HG02623 (cell line): ENCODE measurements around the gene FBXO22.
"Not testable (repeated sequence)": the region's sequence is repeated elsewhere in the genome, so short reads cannot be mapped to it uniquely, and the experiment has no call there.

Experiments used
- ATAC-seq: cut with Tn5 transposase; IDR thresholded peaks from one replicate; pipeline ENCODE4 v1.9.1; 2021; ENCODE audit warnings: moderate library complexity; ENCODE audit not compliant: unreplicated experiment

The FBXO22 gene

GRCh38 chr15:75903331-75904239, at the start of gene FBXO22:
TSS of gene FBXO22 (plus strand) at chr15:75903878. CDS start at chr15:75903964, 86 bp downstream.
- peak; percentile 91 for ATAC-seq

DNA sequence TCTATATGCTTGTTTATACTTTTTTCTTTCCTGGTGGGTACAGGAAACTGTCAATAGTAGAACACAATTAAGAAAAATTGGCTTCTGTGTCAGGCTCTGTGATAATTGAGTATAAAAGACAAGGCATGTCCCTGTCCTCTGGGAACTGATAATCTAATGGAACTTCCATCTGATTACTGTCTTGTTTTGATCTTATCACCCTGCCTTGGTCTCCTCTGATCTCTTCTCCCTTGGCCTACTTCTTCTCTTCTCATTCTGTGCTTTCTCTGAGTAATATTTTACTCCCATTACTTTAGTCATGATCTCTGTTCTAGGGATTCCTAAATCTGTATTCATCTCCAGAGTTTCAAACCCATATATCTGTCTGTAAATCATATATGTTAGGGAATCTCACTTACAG, 45.8 kb upstream of the FBXO22 start:
- ATAC-seq, result no peak

- no peak for ATAC-seq
Measured at GRCh38 chr15:75861750-75862402, 41.8 kb upstream of the FBXO22 start.

GRCh38 chr15:75862796-75863195, 40.9 kb upstream of the FBXO22 start:
- no peak for ATAC-seq

DNA sequence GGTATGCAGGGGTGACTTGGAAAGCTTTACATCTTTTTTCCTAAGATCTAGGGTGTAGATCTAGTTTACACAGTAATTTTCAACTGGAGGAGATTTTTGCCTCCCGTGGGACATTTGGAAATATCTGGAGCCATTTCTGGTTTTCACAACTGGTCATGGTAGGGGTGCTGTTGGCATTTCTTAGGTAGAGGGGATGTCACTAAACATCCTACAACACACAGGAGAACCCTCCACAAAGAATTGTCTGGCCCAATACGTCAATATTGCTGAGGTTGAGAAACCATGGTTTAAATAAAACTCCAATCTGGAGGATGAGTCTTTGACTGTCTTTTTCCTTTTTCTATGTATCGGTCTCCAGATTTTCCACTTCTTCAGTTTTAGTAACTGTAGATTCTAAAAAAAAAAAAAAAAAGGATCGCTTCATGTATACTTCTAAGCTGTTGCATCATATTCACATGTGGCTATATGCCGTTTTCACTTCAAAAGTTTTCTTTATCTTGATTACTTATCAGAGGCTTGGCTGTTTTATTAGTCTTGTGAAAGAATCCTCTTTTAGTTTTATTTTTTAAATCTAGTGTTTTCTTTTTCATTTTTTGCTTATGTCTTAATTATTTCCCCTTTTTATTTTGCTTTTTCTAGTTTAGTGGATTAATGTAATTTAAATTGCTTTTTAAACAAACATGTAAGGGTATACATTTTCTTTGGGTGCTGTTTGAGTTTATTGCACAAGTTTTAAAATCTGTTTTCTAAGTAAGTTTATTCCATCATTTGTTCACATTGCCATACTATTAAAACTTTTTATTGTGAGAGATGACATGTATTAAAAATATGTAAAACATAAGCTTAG, 39.2 kb upstream of the FBXO22 start:
- no peak for ATAC-seq

DNA sequence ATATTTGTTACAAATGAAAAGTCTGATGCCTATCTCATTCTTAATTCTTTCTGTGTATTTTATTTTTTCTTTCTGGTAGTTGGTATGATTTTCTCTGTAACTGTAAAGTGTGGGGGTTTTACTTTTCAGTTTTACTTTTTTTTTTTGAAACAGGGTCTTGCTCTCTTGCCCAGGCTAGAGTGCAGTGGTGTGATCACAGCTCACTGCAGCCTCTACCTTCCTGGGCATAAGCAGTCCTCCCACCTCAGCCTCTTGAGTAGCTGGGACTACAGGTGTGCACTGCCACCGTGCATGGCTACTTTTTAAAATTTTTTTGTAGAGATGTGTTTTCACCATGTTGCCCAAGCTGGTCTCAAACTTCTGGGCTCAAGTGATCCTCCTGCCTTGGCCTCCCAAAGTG, 37.6 kb upstream of the FBXO22 start:
- ATAC-seq, result not testable (repeated sequence)

DNA sequence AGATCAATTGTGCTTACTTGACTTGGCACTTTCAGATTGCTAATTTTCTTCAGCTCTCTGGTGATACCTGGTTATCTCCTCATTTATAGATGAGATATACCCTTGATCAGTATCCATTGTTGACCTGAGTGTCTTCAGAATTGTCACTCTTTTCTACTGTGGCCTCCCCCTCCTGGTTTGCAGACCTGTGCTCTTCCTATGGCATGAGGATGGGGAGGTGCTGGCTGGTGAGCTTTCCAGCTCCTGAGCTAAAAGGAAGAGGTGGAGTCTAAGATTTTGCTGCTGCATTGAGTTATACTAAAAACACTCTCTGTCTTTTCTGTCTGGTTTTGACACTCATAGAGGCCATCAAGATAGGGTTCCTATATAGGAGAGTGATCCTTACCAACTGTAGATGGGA, 36.8 kb upstream of the FBXO22 start:
- no peak for ATAC-seq

GRCh38 chr15:75867449-75867848, 36.2 kb upstream of the FBXO22 start:
- no peak for ATAC-seq

DNA sequence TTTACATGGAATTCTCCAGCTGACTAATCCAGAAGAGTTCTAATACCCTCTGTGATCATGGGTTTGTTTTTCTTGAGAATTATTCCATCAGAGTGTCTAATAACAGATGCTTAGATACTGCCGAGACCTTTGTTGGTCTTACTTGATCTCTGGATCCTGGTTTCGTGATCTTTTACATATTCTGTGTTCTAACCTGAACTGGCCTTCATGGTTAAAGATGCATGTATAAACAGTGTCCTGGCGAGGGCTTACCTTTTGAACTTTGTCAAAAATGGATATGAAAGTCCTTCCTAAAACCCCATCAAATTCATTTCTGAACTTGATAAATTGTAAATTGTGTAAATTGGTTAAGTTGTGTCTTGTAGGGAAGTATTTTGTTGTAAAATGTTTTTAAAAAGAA, 35.7 kb upstream of the FBXO22 start:
- ATAC-seq, result no peak

GRCh38 chr15:75869446-75869845, 34.2 kb upstream of the FBXO22 start:
- ATAC-seq, result no peak

GRCh38 chr15:75871589-75871988, 32.1 kb upstream of the FBXO22 start:
- ATAC-seq, result not testable (repeated sequence)

GRCh38 chr15:75872403-75872990, 31.2 kb upstream of the FBXO22 start:
- no peak for ATAC-seq

GRCh38 chr15:75884041-75884440, 19.6 kb upstream of the FBXO22 start:
- ATAC-seq, result no peak

- ATAC-seq, result no peak
Measured at GRCh38 chr15:75887178-75887577, 16.5 kb upstream of the FBXO22 start.

GRCh38 chr15:75891895-75892294, 11.8 kb upstream of the FBXO22 start:
- ATAC-seq, result no peak

DNA sequence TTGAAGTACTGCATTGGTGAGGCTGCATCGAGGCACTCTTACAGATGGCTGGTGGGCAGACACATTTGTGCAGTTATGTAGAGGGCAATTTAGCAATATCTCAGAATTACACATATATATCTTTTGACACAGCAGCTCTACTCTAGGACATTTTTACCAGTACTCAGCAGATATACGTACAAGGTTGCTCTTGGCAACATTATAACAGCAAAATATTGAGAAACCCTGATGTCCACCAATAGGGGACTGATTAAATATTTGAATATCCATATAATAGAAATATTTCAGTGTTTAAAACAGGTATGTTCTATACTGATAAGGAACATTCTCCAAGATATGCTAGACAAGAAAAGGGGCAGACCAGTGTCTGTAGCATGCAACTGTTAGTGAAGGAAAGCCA, 7.9 kb upstream of the FBXO22 start:
- no peak for ATAC-seq

DNA sequence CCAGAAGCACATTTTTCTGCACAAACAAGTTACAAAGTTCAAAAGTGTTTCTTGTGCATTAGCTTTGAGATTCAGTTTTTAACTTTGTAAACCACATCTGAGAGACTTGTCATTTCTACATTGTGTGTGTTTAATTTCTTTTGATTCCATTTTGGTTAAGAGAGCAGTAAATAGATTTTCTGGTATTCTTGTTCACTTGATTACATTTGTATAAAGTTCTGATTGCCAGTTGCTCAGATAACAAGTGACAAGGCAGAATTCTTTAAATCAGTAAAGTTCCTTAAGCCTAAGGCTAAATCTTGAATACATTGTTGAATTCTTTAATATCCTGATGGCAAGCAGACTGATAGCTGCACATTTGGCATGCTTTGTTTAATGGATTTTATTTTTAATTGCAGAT, 3.1 kb upstream of the FBXO22 start:
- ATAC-seq, result no peak

- no peak for ATAC-seq
Measured at GRCh38 chr15:75902129-75902557, 1.5 kb upstream of the FBXO22 start.

- ATAC-seq, result no peak
Measured at GRCh38 chr15:75905231-75905630, 1.6 kb downstream of the FBXO22 start.

DNA sequence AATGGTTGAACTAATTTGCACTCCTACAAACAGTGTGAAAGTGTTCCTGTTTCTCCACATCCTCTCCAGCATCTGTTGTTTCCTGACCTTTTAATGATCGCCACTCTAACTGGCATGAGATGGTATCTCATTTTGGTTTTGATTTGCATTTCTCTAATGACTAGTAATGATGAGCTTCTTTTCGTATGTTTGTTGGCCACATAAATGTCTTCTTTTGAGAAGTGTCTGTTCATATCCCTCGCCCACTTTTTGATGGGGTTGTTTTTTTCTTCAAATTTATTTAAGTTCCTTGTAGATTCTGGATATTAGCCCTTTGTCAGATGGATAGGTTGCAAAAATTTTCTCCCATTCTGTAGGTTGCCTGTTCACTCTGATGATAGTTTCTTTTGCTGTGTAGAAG, 6.7 kb downstream of the FBXO22 start:
- not testable (repeated sequence) for ATAC-seq

- no peak for ATAC-seq
Measured at GRCh38 chr15:75916978-75917377, 13.3 kb downstream of the FBXO22 start.
